NK-92 (cell line): ENCODE results near the gene ACER3.
"Not testable (repeated sequence)": the region's sequence is repeated elsewhere in the genome, so short reads cannot be mapped to it uniquely, and the experiment has no call there.

ENCODE experiments used
- DNase-seq: peaks from one replicate; lab custom pipeline; 2025; ENCODE audit not compliant: unreplicated experiment; lab: John Stamatoyannopoulos, UW

Gene ACER3

DNA sequence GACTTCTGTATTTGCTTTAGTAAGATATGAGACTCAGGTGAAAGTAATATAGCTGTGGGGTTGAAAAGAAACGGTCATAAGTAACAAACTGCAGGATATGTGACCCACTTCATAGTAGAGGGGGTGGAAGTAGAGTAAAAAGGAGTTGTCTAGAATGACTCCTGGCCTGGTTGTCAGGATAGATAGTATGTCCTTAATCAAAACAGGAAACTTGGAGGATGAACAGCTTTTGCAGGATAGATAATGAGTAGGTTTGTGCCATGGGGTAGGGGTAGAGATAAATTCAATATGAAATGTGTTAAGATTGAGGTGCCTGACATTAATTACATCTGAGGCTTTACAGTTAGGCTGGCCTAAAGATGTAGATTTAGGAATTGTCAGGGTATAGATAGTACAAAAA is 126.5 kb downstream of the ACER3 start:
- no peak for DNase-seq

DNA sequence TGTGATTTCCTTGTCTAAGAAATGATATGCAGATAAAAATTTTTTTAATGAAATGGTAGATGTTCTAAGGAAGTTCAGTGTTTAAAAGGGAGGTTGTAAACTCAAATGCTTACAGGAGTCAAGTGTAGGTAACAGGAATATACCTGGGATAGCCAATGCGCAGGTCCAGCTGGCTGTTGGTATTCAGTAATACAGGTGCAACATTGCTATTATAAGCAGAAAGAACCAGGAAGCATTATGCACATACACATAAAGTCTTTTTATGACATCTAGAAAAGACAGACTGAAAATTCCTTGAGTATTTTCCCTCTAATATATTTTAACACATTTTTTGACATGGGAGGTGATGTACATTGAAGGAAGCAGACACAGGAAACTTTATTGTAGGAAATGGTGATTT is 129.9 kb downstream of the ACER3 start:
- DNase-seq, result no peak

DNA sequence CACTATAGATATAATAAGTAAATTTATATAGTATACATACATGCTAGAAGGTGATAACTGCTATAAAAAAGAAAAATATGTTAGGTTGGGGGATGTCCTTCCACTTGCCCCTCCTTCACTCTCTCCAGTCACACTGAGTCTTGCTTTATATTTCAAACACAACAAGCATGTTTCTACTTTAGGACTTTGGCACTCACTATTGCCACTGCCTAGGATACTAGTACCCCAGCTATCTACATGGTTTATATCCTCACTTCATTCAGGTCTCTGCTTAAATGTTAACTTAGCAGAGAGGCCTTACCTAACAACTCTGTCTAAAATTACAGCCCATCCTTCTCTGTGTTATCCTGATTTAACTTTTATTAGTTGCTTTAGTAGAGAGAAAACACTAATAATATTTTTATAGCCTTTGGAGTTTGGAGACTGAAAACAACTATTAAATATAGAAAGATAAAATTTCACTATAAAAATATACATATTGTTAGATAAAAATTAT is 134.4 kb downstream of the ACER3 start:
- DNase-seq, result no peak

DNA sequence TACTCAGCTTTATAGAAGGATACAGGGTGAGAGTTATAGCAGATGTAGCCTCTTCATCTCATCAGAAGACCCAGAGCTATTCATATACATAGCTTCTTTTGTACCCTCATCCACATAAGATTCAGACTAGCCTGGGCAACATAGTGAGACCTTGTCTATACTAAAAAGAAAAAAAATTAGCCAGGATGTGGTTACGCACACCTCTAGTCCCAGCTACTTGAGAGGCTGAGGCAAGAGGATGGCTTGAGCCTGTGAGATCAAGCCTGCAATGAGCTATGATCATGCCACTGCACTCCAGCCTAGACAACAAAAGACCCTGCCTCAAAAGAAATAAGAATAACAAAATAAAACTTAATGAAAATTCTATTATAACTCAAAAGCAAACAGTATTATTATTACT is 136.8 kb downstream of the ACER3 start:
- DNase-seq, result no peak

DNA sequence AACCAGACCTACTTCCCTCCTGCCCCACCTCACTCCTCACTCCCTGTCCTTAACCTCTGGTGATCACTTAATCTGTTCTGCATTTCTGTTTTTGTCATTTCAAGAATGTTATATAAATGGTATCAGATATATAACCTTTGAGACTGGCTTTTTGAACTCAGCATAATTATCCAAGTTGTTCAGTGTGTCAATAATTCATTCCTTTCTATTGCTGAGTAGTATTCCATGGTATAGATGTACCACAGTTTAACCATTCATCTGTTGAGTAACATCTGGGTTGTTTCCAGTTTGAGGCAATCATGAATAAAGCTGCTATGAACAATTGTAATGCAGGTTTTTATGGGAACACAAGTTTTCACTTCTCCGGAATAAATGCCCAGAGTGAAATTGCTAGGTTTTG is 138.9 kb downstream of the ACER3 start:
- no peak for DNase-seq

DNA sequence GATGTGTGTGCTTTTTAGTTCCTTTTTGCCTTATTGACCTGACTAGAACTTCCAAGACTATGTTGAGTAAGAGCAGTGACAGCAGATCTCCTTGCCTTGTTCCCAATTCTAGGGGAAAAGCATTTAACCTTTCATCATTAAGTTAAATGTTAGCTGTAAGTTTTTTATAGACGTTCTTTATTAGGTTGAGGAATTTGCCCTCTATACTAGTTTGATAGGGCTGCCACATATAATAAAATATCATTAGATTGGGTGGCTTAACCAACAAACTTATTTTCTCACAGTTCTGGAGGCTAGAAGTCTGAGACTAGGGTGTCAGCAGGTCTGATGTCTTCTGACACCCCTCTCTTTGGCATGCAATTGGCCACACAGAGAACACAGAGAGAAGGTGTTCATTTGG is 140.9 kb downstream of the ACER3 start:
- no peak for DNase-seq

DNA sequence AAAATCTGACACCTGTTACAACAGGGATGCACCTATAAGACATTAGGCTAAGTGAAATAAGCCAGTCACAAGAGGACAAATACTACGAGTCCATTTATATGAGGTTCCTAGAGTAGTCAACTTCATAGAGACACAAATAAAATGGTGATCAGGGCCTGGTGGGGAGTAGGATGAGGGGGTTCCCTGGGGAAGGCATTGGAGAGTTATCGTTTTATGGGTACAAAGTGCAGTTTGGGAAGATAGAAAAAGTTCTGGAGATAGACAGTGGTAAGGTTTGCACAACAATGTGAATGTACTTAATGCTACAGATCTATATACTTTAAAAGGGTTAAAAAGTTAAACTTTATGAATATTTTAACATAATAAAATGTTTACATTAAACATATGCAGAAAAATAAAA is 142.1 kb downstream of the ACER3 start:
- no peak for DNase-seq

DNA sequence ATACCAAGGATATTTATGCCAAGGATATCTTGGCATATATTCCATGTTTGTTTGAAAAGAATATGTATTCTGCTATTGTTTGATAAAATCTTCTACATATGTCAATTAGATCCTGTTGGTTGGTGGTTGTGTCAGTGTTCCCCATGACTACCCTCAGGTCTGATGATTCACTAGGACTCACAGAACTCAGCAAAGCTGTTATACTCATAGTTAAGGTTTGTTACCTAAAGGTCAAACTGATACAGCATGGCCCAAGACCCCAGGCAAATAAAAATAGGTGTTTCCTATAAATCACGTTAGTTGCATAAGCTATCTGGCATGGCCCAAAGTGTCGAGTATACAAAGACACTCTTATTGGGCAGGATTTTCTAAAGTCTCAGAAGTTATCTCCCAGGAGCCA is 143.2 kb downstream of the ACER3 start:
- DNase-seq, result no peak

DNA sequence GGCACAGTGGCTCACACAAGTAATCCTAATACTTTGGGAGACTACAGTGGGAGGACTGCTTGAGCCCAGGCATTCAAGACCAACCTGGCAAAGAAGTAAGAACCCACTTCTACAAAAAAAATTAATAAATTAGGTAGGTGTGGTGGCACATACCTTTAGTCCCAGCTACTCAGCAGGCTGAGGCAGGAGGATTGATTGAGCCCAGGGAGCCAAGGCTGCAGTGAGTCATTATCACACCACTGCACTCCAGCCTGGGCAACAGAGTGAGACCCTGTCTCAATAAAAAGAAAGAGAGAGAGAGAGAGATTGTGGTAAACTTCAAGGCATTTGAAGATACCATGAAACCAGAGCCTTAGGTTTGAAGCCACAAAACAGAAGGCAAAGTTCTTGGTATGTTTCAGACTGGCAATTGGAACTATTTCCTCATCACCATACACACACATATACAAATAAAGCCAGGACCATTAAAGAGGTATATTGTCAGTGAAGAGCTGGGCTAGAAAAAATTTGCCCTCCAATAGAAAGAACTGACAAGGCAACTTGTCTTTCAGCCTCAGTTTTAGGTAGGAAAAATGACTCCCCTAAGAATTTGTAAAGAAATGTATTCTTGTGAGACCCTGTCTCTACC is 148.9 kb downstream of the ACER3 start:
- DNase-seq, result no peak

DNA sequence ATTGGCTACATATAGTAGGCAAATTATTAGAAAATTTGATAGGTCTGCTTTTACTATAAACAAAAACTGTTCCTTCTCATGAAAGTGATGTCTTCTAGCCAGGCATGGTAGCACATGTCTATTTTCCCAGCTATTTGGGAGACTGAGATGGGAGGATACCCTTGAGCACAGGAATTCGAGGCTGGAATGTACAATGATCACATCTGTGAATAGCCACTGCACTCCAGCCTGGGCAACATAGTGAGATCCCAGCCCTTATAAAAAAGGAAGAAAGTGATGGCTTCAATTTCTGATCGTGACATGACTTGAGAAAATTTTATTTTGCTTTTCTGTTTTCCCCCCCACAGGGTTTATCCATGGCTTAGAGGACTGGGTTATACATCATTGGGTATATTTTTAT is 154.0 kb downstream of the ACER3 start:
- no peak for DNase-seq

DNA sequence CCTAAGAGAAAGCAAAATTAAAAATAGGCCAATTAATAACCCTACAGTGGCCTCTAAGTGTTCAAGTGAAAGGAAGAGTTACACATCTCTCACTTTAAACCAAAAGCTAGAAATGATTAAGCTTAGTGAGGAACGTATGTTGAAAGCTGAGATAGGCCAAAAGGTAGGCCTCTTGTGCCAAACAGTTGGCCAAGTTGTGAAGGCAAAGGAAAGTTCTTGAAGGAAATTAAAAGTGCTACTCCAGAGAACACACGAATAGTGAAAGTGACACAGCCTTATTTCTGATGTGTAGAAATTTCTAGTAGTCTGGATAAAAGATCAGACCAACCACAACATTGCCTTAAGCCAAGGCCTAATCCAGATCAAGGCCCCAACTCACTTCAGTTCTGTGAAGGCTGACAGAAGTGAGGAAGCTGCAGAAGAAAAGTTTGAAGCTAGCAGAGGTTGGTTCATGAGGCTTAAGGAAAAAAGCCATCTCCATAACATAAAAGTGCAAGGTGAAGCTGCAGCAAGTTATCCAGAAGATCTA is 157.7 kb downstream of the ACER3 start:
- not testable (repeated sequence) for DNase-seq

DNA sequence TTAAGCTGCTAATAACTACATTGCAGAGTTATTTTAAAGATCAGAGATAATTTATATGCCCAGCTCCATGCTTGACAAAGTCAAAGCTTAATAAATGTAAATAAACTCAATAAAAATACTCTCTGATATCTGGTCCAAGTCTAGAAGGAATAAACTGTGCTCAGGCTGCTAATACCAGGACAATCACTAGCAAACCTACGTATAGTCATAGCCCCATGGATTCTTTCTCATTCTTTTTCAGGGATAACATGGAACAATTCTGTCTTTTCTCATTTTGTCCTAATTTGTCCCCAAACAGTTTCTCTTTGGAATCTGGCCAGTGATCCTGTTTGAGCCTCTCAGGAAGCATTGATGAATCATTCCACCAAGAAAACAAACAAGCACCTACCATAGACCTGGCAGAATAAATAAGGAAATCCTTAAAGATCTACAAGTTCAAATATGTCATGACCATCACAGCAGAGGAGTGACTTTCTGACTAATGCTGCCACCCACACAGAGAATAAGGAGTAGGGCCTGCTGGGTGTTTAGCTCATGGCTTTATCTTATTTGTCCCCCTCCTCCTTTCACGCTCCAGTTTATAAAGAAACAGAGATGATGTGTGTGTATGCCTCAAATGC is 159.4 kb downstream of the ACER3 start:
- DNase-seq, result no peak

DNA sequence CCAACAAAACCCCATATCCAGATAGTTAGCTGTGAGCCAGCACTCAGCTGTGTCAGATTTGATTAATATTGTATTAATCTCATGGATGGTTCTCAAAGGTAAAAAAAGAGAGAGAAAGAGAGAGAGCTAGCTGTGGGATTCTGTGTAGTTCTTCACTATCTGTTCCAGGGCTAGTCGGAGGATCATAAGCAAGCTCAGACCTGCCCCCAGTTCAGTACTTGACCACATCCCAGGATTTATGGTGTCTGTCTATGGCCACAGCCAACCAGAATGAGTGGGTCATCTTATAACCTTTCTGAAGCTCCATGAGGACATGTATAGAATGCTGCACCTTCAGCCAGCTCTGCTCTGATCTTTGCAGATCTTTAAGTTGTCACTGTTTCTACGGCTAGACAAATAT is 160.0 kb downstream of the ACER3 start:
- no peak for DNase-seq

DNA sequence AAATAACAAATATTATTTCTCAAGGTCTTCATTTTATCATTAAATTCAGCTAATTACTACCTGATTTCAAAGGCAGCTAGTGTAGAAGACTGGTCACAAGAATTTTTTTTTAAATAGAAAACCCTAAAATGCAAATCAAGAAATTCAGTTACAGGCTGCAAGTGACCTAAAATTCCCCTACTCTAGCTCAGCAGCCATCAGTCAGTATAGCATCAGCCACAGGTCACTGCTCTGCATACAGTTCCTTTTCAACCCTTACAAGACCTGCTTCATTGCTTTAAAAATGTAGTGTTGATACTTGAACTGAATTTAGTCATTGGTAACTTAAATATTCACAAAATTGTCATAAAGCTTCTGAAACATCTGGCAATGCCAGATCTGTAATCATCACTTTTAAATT is 164.0 kb downstream of the ACER3 start:
- DNase-seq, result no peak

DNA sequence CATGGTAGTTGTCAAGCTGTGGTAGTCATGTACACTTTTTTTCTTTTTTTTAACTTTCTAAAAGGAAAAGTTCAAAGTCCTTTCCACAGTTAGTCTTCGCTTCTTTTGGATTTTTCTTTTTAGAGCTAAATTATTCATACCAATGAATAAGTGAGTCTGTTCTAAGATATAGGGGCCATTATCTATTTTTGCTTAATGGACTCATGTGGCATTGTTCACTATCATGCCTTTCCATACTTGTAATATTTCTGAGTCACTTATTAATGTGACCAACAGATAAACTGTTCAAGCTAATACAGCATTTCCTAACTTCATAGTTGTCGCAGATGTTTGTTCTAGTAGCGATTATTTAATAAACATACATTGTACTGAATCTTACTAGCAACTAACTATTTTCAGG is 165.5 kb downstream of the ACER3 start:
- DNase-seq, result no peak

DNA sequence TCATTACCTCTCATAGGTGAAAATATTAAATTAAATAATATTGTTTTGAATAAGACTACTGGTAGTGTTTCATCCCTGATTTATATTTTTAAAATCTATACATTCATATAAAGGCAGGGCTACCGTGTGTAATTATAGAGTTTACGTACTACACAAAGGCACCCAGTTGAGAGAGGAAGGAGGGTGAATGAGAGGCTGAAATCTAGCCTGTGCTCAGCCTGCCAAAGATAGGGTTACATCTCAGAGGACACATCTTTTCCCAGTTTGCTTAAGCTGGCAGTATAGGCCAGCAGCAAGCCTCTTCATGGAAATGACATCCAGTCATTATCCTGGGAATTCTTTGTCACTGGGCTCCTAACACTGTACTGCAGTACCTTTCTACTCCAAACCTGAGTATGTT is 166.0 kb downstream of the ACER3 start:
- no peak for DNase-seq

DNA sequence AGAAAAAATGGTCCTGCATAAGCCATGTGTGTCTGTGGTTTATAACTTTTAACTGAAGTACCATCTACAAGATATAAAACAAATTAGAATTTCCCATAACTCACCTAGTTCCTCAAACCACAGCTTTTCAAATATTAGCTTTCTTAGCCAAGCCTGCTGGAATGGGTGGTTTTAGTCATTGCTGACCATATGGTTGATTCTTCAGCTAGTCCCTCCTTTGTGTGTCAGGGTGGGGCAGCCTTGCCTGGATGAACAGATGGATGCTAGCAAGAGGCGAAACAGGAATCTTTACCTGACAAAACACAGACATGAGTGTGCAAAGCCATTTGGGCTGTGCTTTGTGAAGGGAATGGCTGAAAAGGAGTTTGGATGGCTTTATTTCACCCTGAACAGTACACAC is 166.6 kb downstream of the ACER3 start:
- DNase-seq, result no peak

DNA sequence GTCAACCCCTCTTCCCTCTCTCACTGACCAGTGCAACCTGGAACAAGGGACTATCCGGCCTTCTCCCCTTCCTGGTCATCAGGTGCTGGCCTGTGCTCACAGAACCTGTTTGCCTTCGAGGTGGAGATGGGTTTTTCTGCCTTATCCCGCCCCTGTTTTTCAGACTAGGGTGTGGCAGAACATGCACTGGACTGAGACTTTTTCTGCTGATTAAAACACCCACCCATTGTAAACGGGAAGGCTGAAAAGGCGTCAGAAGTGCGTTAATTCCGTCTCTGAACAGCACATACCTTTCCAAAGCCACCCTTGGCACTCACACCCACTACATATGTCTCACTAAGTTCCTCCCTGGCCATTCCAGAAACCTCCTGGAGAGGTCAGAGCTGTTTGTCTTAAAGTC is 169.1 kb downstream of the ACER3 start:
- DNase-seq, result no peak

DNA sequence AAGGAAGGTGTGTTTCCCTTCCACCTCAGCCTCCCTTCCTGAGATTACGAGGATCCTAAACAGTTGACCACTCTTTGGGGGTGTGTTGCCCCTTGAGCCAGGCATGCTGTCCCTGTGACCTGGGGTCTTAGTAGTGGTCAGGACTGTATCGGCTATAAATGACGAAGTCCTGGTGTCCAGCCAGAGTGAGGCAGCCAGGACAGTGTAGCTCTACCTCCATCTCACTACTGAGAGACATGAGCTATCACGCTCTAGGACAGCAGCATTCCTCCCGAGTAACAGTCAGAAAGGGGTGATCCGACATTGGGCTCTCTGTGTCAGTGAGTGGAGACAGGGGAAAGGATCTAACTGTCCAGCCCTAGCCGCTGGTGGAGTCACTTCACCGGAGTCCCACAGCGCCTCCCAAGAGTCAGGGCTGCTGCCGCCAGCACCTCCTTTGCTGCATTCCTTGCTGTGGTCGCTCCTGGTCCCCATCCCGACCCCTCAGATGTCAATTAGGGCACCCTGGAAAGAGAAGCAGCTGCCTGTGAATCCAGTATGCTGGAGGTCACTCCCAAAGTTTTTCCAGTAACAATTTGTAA is 170.2 kb downstream of the ACER3 start:
- no peak for DNase-seq

DNA sequence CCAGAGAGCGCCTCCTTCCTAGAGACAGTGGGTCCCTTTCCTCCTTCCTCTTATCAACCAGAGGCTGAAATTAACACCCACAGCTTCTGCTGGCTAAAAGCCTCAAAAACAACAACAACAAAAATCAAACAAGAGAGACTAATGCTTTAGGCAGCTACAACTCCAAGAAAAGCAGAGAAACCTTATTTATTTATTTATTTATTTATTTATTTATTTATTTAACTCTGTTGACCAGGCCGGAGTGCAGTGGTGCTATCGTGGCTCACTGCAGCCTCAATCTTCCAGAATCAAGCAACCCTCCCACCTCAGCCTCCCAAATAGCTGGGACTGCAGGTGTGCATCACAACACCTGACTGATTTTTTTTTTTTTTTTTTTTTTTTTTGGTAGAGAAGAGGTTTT is 170.9 kb downstream of the ACER3 start:
- DNase-seq, result no peak

DNA sequence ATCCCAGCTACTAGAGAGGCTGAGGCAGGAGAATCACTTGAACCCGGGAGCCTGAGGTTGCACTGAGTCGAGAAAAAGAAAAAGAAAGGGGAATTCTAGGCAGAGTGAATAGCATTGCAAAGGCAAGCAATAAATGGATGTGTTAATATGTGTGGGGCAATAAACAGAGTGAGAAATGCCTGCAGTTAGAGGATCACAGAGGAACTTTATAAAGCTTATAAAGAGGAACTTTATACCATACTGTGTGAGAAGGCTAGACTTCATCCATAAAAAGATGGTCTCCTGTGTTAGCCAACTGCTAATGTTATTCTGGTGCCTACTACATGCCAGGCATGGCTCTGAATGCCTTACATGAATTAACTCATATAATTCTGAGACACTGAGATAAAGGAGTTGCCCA is 174.3 kb downstream of the ACER3 start:
- no peak for DNase-seq

DNA sequence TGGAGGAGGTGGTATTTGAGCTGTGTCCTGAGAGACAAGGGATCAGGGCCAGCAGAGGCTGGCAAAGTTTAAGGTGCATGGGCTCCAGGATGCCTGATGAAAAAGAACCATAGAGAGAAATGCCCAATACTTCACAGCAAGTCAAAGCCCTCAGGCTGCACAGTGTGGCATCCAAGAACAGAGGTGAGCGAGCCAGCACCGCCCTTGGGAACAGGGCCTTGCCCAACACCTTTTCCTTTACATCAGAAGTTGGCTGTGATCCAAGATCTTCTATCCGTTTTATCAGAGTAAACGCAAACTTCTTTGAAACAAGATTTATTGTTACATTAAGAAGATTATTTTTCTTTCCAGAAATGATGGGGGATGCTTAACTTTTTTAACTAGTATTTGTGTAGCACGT is 174.9 kb downstream of the ACER3 start:
- DNase-seq, result no peak

DNA sequence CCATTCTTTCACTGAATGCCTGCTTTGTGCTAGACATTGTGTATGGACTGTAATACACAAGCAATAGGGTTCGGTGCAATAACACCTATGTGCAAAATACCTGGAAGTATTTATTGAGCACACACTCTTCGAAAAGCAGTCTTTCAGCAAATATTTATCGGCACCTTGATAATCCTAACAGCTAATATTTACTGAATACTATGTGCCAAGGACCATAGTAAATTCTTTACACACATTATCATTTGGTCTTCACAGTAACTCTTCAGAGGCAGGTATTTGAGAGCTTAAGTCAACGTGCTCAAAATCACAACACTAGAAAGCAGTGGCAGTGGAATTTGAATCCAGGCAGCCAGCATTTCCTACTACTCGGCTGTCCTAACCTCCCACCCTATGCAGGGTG is 175.7 kb downstream of the ACER3 start:
- no peak for DNase-seq
